ENCODE results near the gene CRIM1. TPM values are rescaled to one million over a fixed set of nuclear protein-coding genes. Genes with fewer than 3 reads are reported as not detected.

Gene CRIM1
- total and polyA plus RNA-seq, 2 of the 8 experiments (the other 6 are each of a cell fraction or from before 2014, with no cell fraction given) = 9.4 to 28.4 TPM

DNA sequence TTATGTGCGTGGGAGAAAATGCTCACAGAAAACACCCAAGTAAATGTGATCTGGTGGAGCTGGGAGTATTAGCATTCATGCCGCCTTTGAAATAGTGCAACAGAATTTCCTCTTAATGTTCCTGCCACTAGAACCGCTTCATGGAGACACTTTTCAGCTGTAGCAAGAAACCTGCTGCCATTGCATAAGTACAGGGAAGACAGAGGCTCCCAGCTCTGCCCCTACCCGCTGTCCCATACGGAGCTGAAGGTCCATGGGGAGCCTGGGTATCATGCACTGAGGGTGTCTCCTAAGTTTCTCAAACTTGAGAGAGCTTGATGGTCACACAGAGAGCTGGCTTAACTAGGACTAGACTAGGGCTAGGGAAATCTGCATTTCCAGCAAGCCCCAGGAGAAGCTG is 49.6 kb downstream of the CRIM1 start (continued):
- TF ChIP-seq CHD7 (IDR thresholded peaks at IDR 0.05; ENCODE audit: insufficient replicate concordance, low read length) (no peak), KDM1A (IDR thresholded peaks at IDR 0.05; ENCODE audit: borderline replicate concordance, low read length) (no peak), RAD21 (IDR thresholded peaks at IDR 0.05 in 1 of 2, conservative IDR thresholded peaks at IDR 0.05 in 1 of 2; ENCODE audit: low read depth in 2 of 2, low read length in 2 of 2) (no peak)
